Stimulated activated CD4-positive, alpha-beta T cell treated with anti-CD3 and anti-CD28 coated beads, Interleukin-2, amount 100 ng/mL, for 24 hours (primary cell): Measurements from ENCODE around the gene NEU2.
"Not testable (repeated sequence)": the region's sequence is repeated elsewhere in the genome, so short reads cannot be mapped to it uniquely, and the experiment has no call there.

Experiments used
- DNase-seq, 2 donors: peaks; one replicate each; pipeline ENCODE4 v3.0.0-alpha.2; 2020

The NEU2 gene

GRCh38 chr2:233010569-233011267 is 21.8 kb upstream of the NEU2 start:
- no peak for DNase-seq

- no peak for DNase-seq
Observed at GRCh38 chr2:233011268-233011650, 21.2 kb upstream of the NEU2 start.

GRCh38 chr2:233011702-233012131 is 20.8 kb upstream of the NEU2 start:
- DNase-seq = no peak

GRCh38 chr2:233012301-233012971 is 20.0 kb upstream of the NEU2 start:
- no peak for DNase-seq

GRCh38 chr2:233013027-233013461 is 19.4 kb upstream of the NEU2 start, which contains the start of gene NGEF:
NGEF (minus strand) TSS chr2:233013256; CDS start chr2:232974890, 38,366 bp downstream.
- no peak for DNase-seq

GRCh38 chr2:233013650-233014049 is 18.8 kb upstream of the NEU2 start:
- no peak for DNase-seq

GRCh38 chr2:233015019-233015645 is 17.3 kb upstream of the NEU2 start:
- DNase-seq = no peak

GRCh38 chr2:233017947-233018346 is 14.5 kb upstream of the NEU2 start:
- DNase-seq = no peak

GRCh38 chr2:233019610-233020009 is 12.9 kb upstream of the NEU2 start:
- not testable (repeated sequence) for DNase-seq

- no peak for DNase-seq
Observed at GRCh38 chr2:233020454-233020853, 12.0 kb upstream of the NEU2 start.

- no peak for DNase-seq
Observed at GRCh38 chr2:233021771-233022170, 10.7 kb upstream of the NEU2 start.

GRCh38 chr2:233022561-233022960 is 9.9 kb upstream of the NEU2 start:
- DNase-seq = no peak

- no peak for DNase-seq
Observed at GRCh38 chr2:233023007-233023760, 9.3 kb upstream of the NEU2 start.

- DNase-seq = no peak
Observed at GRCh38 chr2:233023761-233024410, 8.6 kb upstream of the NEU2 start.

GRCh38 chr2:233025706-233026105 is 6.8 kb upstream of the NEU2 start:
- no peak for DNase-seq

- no peak for DNase-seq
Observed at GRCh38 chr2:233026198-233026813, 6.2 kb upstream of the NEU2 start.

- DNase-seq = no peak
Observed at GRCh38 chr2:233029321-233029720, 3.2 kb upstream of the NEU2 start.

GRCh38 chr2:233031556-233032500 is 644 bp upstream of the NEU2 start:
- DNase-seq = no peak

GRCh38 chr2:233033672-233034071 is 1.2 kb downstream of the NEU2 start:
- DNase-seq = peak in 1 of 2 donors; percentile 28

GRCh38 chr2:233034091-233034882 is 1.8 kb downstream of the NEU2 start:
- DNase-seq = no peak
